ENCODE results near the gene TIFAB. TPM values are rescaled to one million over a fixed set of nuclear protein-coding genes. Genes with fewer than 3 reads are reported as not detected.

TIFAB gene
- total RNA-seq, 1 donor from 2014 or later: not detected

GRCh38 chr5:135461481-135462151 is 9.5 kb upstream of the TIFAB start:
- Mint-ChIP-seq H3K4me3 (ENCODE audit: low read depth) (no peak overlapping the region), H3K27ac (no peak overlapping the region), H3K27me3 (ENCODE audit: low read depth) (peaks cover 26% of the 10 kb centered on the region), H3K9me3 (no peaks in the 10 kb centered on the region), H3K4me1 (ENCODE audit: low read depth) (peaks cover 3% of the 10 kb centered on the region), H3K36me3 (ENCODE audit: low read depth) (no peaks in the 10 kb centered on the region)
- intact Hi-C loops (cut with micrococcal nuclease): loop anchor here (10.0 kb wide), 1 partner anchor 373 kb away; the partner anchor contains the start of gene SLC25A48
- no peak for DNase-seq (ENCODE audit: low spot score)

DNA sequence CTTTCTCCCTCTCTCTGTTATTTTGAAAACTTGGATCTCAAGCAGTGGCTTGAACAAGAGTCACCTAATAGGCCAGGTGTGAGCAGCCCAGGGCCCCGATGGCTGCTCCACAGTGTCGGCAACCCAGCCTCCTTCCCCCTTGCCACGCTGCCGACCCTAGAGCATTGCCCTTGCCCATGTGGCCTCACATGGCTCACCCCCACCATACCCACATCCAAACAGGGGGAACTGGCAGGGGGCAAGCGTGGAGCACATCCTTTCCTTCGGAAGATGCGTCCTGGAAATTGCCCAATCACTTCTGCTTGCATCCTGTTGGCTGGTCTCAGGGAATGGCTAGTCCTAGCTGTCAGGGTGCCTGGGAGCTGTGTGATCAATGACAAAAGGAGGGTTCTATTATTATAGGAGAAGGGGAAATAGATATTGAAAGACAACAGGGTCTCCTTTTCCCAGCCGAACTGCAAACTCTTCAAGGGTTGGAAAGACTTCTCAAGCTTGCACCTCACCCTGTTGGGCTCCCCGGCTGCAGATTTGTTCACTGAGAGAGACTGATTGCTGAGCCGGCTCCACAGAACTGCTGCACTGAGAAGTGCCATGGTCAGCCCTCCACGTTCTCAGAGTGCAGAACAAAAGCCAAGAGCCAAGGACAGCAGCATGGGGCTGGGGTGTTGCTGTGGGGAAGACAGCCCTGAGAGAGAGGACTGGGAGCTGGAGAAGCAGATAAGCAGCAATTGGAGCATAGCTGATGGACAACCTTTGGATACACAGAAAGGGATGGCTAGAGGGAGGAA is 8.3 kb upstream of the TIFAB start:
- no peak for DNase-seq (ENCODE audit: low spot score)
- Mint-ChIP-seq H3K9me3 (no peaks in the 10 kb centered on the region), H3K4me3 (ENCODE audit: low read depth) (no peak overlapping the region), H3K27ac (no peak overlapping the region), H3K27me3 (ENCODE audit: low read depth) (peaks cover 20% of the 10 kb centered on the region), H3K36me3 (ENCODE audit: low read depth) (no peaks in the 10 kb centered on the region), H3K4me1 (ENCODE audit: low read depth) (no peaks in the 10 kb centered on the region)
- intact Hi-C loops (cut with micrococcal nuclease): loop anchor here (10.0 kb wide), 1 partner anchor 374 kb away; the partner anchor contains the start of gene SLC25A48

DNA sequence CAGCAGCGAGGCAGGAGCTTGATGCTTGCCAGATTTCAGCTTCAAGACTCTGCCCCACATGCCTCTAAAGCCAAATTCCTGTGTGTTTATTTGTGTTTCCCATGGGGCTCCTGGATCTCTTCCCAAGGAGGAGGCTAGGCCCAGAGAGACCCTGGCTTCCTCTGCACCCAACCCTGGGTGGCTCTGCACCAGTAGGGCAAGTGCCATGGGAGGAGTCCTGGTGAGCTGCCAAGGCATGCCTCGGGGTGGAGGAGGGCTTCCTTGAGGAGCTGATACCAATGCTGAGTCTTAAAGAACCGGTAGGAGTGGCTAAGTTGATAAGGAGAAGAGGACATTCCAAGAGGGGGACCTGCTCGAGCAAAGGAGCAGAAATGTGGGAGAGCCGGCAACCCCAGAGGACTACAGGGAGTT is 6.8 kb upstream of the TIFAB start:
- Mint-ChIP-seq H3K9me3 (no peaks in the 10 kb centered on the region), H3K27me3 (ENCODE audit: low read depth) (peaks cover 14% of the 10 kb centered on the region), H3K4me1 (ENCODE audit: low read depth) (no peaks in the 10 kb centered on the region), H3K4me3 (ENCODE audit: low read depth) (no peak overlapping the region), H3K36me3 (ENCODE audit: low read depth) (no peaks in the 10 kb centered on the region), H3K27ac (no peak overlapping the region)
- intact Hi-C loops (cut with micrococcal nuclease): no loop called here
- DNase-seq (ENCODE audit: low spot score): no peak

GRCh38 chr5:135458356-135458755 is 6.2 kb upstream of the TIFAB start:
- Mint-ChIP-seq H3K4me1 (ENCODE audit: low read depth) (no peaks in the 10 kb centered on the region), H3K36me3 (ENCODE audit: low read depth) (no peaks in the 10 kb centered on the region), H3K27ac (no peak overlapping the region), H3K27me3 (ENCODE audit: low read depth) (peaks cover 17% of the 10 kb centered on the region), H3K4me3 (ENCODE audit: low read depth) (no peak overlapping the region), H3K9me3 (no peaks in the 10 kb centered on the region)
- no peak for DNase-seq (ENCODE audit: low spot score)
- intact Hi-C loops (cut with micrococcal nuclease): no loop called here

- no peaks in the 10 kb centered on the region for H3K4me1 Mint-ChIP-seq (ENCODE audit: low read depth)
- peak; percentile 34 for DNase-seq (ENCODE audit: low spot score)
- H3K36me3 Mint-ChIP-seq (ENCODE audit: low read depth): no peaks in the 10 kb centered on the region
- H3K4me3 Mint-ChIP-seq (ENCODE audit: low read depth): no peak overlapping the region
- H3K27me3 Mint-ChIP-seq (ENCODE audit: low read depth): peaks cover 21% of the 10 kb centered on the region
- H3K9me3 Mint-ChIP-seq: no peaks in the 10 kb centered on the region
- H3K27ac Mint-ChIP-seq: no peak overlapping the region
- intact Hi-C loops (cut with micrococcal nuclease): no loop called here
These were observed 5.4 kb upstream of the TIFAB start for GRCh38 chr5:135457424-135458071.

- intact Hi-C loops (cut with micrococcal nuclease): no loop called here
These were observed 4.3 kb upstream of the TIFAB start for GRCh38 chr5:135456238-135457099.

GRCh38 chr5:135455876-135456237 is 3.7 kb upstream of the TIFAB start:
- no peak for DNase-seq (ENCODE audit: low spot score)
- H3K27ac Mint-ChIP-seq: no peak overlapping the region
- H3K4me1 Mint-ChIP-seq (ENCODE audit: low read depth): no peaks in the 10 kb centered on the region
- intact Hi-C loops (cut with micrococcal nuclease): no loop called here
- H3K36me3 Mint-ChIP-seq (ENCODE audit: low read depth): no peaks in the 10 kb centered on the region
- H3K4me3 Mint-ChIP-seq (ENCODE audit: low read depth): no peak overlapping the region
- peaks cover 17% of the 10 kb centered on the region for H3K27me3 Mint-ChIP-seq (ENCODE audit: low read depth)
- H3K9me3 Mint-ChIP-seq: no peaks in the 10 kb centered on the region

More at GRCh38 chr5:135456238-135457099, 4.3 kb upstream of the TIFAB start:
- peaks cover 20% of the 10 kb centered on the region for H3K27me3 Mint-ChIP-seq (ENCODE audit: low read depth)
- H3K9me3 Mint-ChIP-seq: no peaks in the 10 kb centered on the region
- no peaks in the 10 kb centered on the region for H3K36me3 Mint-ChIP-seq (ENCODE audit: low read depth)
- DNase-seq (ENCODE audit: low spot score): no peak
- H3K4me3 Mint-ChIP-seq (ENCODE audit: low read depth): no peak overlapping the region
- no peaks in the 10 kb centered on the region for H3K4me1 Mint-ChIP-seq (ENCODE audit: low read depth)
- H3K27ac Mint-ChIP-seq: no peak overlapping the region

DNA sequence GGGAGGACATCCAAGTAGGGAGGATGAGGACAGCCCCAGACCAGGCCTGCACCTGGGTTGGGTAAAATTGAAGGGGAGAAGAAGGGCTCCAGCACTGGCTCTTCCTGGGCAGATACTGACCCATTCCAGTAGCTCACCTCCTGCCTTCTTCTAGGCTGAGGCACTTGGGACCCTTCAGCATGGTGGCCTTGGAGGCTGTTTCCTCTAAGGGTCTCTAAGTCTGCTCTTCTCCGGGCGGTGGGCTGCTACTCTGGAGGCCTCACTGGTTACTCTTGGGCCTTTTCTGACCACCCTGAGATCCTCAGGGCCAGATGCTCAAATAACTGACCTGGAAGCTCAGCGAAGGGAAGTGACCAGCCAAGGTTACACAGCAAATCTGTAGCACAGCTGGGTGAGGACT is 2.8 kb upstream of the TIFAB start:
- Mint-ChIP-seq H3K9me3 (no peaks in the 10 kb centered on the region), H3K27me3 (ENCODE audit: low read depth) (peaks cover 13% of the 10 kb centered on the region), H3K36me3 (ENCODE audit: low read depth) (no peaks in the 10 kb centered on the region), H3K4me1 (ENCODE audit: low read depth) (no peaks in the 10 kb centered on the region), H3K4me3 (ENCODE audit: low read depth) (no peak overlapping the region), H3K27ac (no peak overlapping the region)
- intact Hi-C loops (cut with micrococcal nuclease): no loop called here
- no peak for DNase-seq (ENCODE audit: low spot score)

DNA sequence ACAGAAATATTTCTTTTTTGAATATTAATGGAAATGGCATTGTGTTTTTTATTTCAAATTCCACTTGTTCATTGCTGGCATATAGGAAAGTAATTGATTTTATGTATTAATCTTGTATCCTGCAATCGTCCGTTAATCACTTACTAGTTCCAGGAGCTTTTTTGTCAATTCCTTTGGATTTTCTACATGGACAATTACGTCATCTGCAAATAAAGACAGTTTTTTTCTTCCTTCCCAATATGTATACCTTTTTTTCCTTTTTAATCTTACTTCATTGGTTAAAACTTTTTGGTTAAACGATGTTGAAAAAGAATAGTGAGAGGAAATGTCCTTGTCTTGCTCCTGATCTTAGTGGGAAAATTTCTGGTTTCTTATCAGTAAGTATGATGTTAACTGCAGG is 1.5 kb upstream of the TIFAB start:
- no peaks in the 10 kb centered on the region for H3K9me3 Mint-ChIP-seq
- H3K4me3 Mint-ChIP-seq (ENCODE audit: low read depth): no peak overlapping the region
- peaks cover 13% of the 10 kb centered on the region for H3K27me3 Mint-ChIP-seq (ENCODE audit: low read depth)
- no peak for DNase-seq (ENCODE audit: low spot score)
- no peaks in the 10 kb centered on the region for H3K4me1 Mint-ChIP-seq (ENCODE audit: low read depth)
- intact Hi-C loops (cut with micrococcal nuclease): no loop called here
- no peak overlapping the region for H3K27ac Mint-ChIP-seq
- H3K36me3 Mint-ChIP-seq (ENCODE audit: low read depth): no peaks in the 10 kb centered on the region

GRCh38 chr5:135451581-135452320 is 400 bp downstream of the TIFAB start:
- Mint-ChIP-seq H3K4me1 (ENCODE audit: low read depth) (no peaks in the 10 kb centered on the region), H3K36me3 (ENCODE audit: low read depth) (no peaks in the 10 kb centered on the region), H3K4me3 (ENCODE audit: low read depth) (no peak overlapping the region), H3K27me3 (ENCODE audit: low read depth) (peaks cover 10% of the 10 kb centered on the region), H3K27ac (no peak overlapping the region), H3K9me3 (no peaks in the 10 kb centered on the region)
- no peak for DNase-seq (ENCODE audit: low spot score)
- intact Hi-C loops (cut with micrococcal nuclease): no loop called here

DNA sequence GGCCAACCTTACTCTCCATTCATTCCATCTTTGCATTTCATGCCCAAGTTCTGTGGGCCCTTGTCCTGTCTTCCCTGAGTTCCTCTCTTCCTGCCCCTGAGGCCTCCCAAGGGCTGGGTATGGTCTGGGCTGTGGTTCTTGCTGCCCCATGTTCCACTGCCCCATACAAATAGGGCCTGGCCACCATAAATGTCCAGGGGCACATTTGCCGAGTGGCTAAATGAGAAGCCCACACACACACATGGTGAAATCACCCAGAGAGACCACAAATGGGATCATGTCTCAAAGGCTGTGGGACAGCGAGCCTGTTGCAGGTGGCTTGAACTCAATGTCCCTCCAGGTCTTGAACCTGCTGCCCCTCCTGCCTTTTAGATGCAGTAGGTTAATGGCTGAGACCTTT is 1.2 kb downstream of the TIFAB start:
- no peak overlapping the region for H3K27ac Mint-ChIP-seq
- DNase-seq (ENCODE audit: low spot score): no peak
- H3K9me3 Mint-ChIP-seq: no peaks in the 10 kb centered on the region
- H3K36me3 Mint-ChIP-seq (ENCODE audit: low read depth): no peaks in the 10 kb centered on the region
- H3K4me1 Mint-ChIP-seq (ENCODE audit: low read depth): no peaks in the 10 kb centered on the region
- H3K4me3 Mint-ChIP-seq (ENCODE audit: low read depth): no peak overlapping the region
- peaks cover 10% of the 10 kb centered on the region for H3K27me3 Mint-ChIP-seq (ENCODE audit: low read depth)
- intact Hi-C loops (cut with micrococcal nuclease): no loop called here

DNA sequence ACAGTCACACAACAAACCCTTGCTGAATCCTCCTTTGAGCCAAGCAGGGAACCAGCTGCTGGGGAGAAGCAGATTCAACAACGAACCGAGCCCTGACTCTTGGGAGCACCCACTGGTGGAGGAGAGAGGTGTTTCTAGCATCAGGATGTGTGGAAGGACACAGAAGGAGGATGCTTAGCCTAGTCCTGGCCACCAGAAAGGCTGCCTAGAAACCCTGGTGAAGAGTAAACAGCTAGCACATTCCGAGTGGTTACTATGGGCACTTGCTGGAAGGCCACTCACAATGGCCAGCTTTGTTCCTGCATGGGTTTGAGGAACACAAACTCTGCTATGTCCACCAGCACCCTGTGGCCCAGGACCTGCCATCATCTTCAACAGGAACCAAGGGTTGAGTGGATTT is 1.8 kb downstream of the TIFAB start:
- H3K27me3 Mint-ChIP-seq (ENCODE audit: low read depth): peaks cover 10% of the 10 kb centered on the region
- DNase-seq (ENCODE audit: low spot score): no peak
- no peaks in the 10 kb centered on the region for H3K4me1 Mint-ChIP-seq (ENCODE audit: low read depth)
- no peaks in the 10 kb centered on the region for H3K36me3 Mint-ChIP-seq (ENCODE audit: low read depth)
- H3K27ac Mint-ChIP-seq: no peak overlapping the region
- no peaks in the 10 kb centered on the region for H3K9me3 Mint-ChIP-seq
- intact Hi-C loops (cut with micrococcal nuclease): no loop called here
- H3K4me3 Mint-ChIP-seq (ENCODE audit: low read depth): no peak overlapping the region
